ENCODE measurements around the gene KLF2. TPM values are rescaled to one million over a fixed set of nuclear protein-coding genes. Genes with fewer than 3 reads are reported as not detected.

Gene KLF2
- total RNA-seq, 1 donor from 2014 or later = 198 TPM

- intact Hi-C loops (cut with DNase I) = no loop called here
- no peak overlapping the region for H3K4me3 ChIP-seq
- no peaks in the 10 kb centered on the region for H3K9me3 ChIP-seq
- DNase-seq (peak; percentile 86), ATAC-seq (peak; percentile 71)
- no peaks in the 10 kb centered on the region for H3K27me3 ChIP-seq
- no peaks in the 10 kb centered on the region for H3K36me3 ChIP-seq
- peak overlapping the region; percentile 9 for H3K27ac ChIP-seq
- H3K4me1 ChIP-seq = peaks cover 25% of the 10 kb centered on the region
- TF ChIP-seq, protein P1, sequence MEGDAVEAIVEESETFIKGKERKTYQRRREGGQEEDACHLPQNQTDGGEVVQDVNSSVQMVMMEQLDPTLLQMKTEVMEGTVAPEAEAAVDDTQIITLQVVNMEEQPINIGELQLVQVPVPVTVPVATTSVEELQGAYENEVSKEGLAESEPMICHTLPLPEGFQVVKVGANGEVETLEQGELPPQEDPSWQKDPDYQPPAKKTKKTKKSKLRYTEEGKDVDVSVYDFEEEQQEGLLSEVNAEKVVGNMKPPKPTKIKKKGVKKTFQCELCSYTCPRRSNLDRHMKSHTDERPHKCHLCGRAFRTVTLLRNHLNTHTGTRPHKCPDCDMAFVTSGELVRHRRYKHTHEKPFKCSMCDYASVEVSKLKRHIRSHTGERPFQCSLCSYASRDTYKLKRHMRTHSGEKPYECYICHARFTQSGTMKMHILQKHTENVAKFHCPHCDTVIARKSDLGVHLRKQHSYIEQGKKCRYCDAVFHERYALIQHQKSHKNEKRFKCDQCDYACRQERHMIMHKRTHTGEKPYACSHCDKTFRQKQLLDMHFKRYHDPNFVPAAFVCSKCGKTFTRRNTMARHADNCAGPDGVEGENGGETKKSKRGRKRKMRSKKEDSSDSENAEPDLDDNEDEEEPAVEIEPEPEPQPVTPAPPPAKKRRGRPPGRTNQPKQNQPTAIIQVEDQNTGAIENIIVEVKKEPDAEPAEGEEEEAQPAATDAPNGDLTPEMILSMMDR (IDR thresholded peaks at IDR 0.05) = no peak
Observed at GRCh38 chr19:16363133-16363851, 38.7 kb downstream of the KLF2 start.

DNA sequence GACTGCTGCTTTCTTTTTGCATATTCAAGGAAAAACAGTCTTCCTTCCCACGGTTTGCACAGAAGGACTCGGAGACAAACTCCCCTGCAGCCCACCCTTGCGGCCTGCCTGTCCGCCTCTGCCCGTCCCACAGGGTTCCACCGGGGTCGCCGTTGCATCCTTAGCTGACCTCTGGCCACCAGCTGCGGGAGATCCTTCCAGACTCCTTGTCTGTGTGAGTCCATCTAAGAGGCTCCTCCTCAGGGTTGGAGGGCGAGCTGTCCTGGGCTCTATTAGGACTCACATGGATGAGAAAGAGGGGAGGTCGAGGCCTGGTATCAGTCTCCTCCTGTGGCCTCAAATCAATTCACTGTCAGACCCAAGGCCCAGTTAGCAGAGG lies 39.2 kb downstream of the KLF2 start:
- DNase-seq = no peak
- H3K4me3 ChIP-seq = no peak overlapping the region
- H3K9me3 ChIP-seq = no peaks in the 10 kb centered on the region
- H3K27me3 ChIP-seq = no peaks in the 10 kb centered on the region
- H3K36me3 ChIP-seq = no peaks in the 10 kb centered on the region
- H3K27ac ChIP-seq = peak overlapping the region; percentile 9
- TF ChIP-seq, protein P1 (IDR thresholded peaks at IDR 0.05) = no peak
- ATAC-seq = no peak
- H3K4me1 ChIP-seq = peaks cover 25% of the 10 kb centered on the region
- intact Hi-C loops (cut with DNase I) = no loop called here

- intact Hi-C loops (cut with DNase I) = no loop called here
Observed at GRCh38 chr19:16364231-16364865, 39.7 kb downstream of the KLF2 start.

GRCh38 chr19:16365300-16365996 lies 40.8 kb downstream of the KLF2 start:
- no peak for ATAC-seq
- TF ChIP-seq, protein P1 (IDR thresholded peaks at IDR 0.05) = no peak
- intact Hi-C loops (cut with DNase I) = no loop called here

More at GRCh38 chr19:16364231-16364865, 39.7 kb downstream of the KLF2 start:
- peaks cover 25% of the 10 kb centered on the region for H3K4me1 ChIP-seq
- no peaks in the 10 kb centered on the region for H3K36me3 ChIP-seq
- DNase-seq (no peak), ATAC-seq (no peak)
- H3K9me3 ChIP-seq = no peaks in the 10 kb centered on the region
- no peak overlapping the region for H3K27ac ChIP-seq
- TF ChIP-seq, protein P1 (IDR thresholded peaks at IDR 0.05) = no peak
- no peaks in the 10 kb centered on the region for H3K27me3 ChIP-seq
- no peak overlapping the region for H3K4me3 ChIP-seq

GRCh38 chr19:16366056-16366432 lies 41.4 kb downstream of the KLF2 start:
- peaks cover 26% of the 10 kb centered on the region for H3K4me1 ChIP-seq

More at GRCh38 chr19:16365300-16365996, 40.8 kb downstream of the KLF2 start:
- Histone ChIP-seq H3K4me1 (peaks cover 26% of the 10 kb centered on the region), H3K27me3 (no peaks in the 10 kb centered on the region), H3K4me3 (no peak overlapping the region), H3K27ac (peak overlapping the region; percentile 63), H3K9me3 (no peaks in the 10 kb centered on the region), H3K36me3 (no peaks in the 10 kb centered on the region)
- no peak for DNase-seq

More at GRCh38 chr19:16366056-16366432, 41.4 kb downstream of the KLF2 start:
- Histone ChIP-seq H3K27ac (peak overlapping the region; percentile 63), H3K27me3 (no peaks in the 10 kb centered on the region), H3K36me3 (no peaks in the 10 kb centered on the region), H3K9me3 (no peaks in the 10 kb centered on the region), H3K4me3 (no peak overlapping the region)
- DNase-seq = no peak
- TF ChIP-seq, protein P1 (IDR thresholded peaks at IDR 0.05) = no peak
- intact Hi-C loops (cut with DNase I) = no loop called here
- ATAC-seq = no peak
